HG03558 (cell line): Measurements from ENCODE around the gene NKAIN1.
"Not testable (repeated sequence)": the region's sequence is repeated elsewhere in the genome, so short reads cannot be mapped to it uniquely, and the experiment has no call there.

Source experiments
- ATAC-seq: cut with Tn5 transposase; IDR thresholded peaks from one replicate; pipeline ENCODE4 v1.9.1; 2021; ENCODE audit warnings: moderate number of reproducible peaks; ENCODE audit not compliant: unreplicated experiment; ENCODE audit errors: extremely low read depth

Gene NKAIN1

DNA sequence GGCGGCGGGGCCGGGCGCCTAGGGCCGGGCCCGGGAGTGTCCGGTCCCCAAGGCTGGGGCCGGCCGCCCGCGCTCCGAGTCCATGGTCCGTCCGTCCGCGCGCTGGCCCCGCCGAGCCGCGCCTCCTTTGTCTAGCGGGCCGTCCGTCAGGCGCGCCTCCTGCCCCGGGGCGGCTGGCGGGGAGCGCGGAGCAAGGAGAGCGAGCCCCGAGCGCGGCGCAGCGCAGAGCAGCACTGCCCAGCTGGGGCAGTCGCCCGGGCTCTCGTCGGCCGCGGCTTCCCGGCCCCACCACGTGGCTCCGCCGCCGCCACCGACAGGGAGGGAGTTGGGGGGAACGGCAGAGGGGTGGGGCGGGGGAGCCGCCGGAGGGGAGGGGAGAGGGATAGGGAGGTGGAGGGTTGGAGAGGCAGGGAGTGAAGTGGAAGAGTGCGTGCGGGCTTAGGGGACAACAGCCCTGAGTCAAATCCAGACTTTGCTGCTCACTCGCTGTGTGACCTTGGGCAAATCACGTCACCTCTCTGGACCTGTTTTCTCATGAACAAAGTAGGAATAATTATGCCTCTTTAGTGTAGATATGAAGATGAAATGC is at the start of gene NKAIN1:
Gene NKAIN1, minus strand, starts transcription at position 235 of the 589 bp plus-strand sequence. CDS start 340 bp downstream, outside the sequence.
- no peak for ATAC-seq

DNA sequence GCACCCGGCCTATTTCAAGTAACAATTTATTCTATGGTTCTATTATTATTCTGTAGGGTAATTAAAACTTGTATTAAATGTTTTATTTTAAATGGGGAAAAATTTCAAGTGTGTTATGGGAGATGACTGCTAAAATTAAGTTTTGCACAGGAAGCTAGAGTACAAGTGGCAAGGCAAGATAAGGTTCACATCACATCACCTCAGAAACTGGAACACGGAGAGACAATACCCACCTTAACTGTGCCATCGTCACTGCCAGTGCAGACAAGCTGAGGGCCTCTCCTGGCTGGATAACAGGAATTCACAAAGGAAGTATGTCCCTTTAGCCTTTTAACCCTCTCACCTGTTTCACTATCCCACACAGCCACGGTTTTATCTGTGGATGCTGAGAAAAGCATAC is 49.3 kb upstream of the NKAIN1 start:
- no peak for ATAC-seq

DNA sequence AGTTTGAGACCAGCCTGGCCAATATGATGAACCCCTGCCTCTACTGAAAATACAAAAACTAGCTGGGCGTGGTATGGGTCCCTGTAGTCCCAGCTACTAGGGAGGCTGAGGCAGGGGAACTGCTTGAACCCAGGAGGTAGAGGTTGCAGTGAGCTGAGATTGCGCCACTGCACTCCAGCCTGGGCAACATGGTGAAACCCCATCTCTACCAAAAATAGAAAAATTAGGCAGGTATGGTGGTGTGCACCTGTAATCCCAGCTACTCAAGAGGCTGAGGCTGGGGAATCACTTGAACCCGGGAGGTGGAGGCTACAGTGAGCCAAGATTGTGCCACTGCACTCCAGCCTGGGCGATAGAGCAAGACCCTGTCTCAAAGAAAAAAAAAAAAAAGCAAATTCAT is 48.1 kb upstream of the NKAIN1 start:
- ATAC-seq, result not testable (repeated sequence)

DNA sequence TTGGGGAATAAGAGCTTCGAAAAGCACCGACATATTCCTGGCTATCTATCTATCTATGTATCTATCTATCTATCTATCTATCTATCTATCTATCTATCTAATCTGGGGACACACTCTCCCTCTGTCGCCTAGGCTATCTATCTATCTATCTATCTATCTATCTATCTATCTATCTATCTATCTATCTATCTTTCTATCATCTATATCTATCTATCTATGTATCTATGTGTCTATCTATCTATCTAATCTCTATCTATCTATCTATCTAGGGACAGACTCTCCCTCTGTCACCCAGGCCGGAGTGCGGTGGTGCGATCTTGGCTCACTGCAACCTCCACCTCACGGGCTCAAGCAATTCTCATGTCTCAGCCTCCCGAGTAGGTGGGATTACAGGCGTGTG is 42.7 kb upstream of the NKAIN1 start:
- ATAC-seq, result not testable (repeated sequence)

DNA sequence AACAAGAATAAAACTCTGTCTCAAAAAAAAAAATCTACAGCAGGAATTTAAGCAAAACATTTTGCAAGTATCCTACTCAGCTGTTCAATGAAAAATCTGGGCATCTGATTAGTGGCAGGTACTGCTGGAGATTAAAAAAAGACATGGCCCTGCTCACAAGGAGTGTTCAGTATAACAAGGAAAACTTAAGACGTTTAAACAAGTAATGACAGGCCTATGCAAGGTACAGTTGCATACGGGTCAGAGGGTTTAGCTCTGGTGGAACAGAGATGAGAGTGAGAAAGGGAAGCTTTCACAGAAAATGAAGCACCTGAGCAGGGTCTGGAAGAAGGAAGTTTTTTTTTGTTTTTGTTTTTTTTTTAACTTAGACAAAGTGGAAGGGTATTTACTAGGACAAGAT is 33.9 kb upstream of the NKAIN1 start:
- no peak for ATAC-seq

DNA sequence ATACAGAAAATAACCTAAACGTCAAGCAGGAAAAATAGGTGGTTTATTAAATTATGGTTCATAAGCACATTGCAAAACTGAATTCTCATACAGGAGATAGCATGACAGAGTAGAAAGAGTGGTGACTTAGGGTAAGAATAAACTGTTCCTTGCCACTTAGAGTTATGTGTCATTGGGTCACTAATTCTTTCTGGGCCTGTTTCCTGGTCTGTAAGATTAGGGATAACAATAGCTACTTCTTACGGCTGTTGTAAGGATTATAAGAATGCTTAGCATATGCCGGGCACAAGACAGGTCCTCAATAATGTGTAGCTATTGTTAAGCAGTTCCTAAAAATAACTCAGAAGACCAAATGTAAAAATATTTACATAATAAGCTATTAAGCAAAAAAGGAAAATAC is 32.7 kb upstream of the NKAIN1 start:
- ATAC-seq, result no peak

DNA sequence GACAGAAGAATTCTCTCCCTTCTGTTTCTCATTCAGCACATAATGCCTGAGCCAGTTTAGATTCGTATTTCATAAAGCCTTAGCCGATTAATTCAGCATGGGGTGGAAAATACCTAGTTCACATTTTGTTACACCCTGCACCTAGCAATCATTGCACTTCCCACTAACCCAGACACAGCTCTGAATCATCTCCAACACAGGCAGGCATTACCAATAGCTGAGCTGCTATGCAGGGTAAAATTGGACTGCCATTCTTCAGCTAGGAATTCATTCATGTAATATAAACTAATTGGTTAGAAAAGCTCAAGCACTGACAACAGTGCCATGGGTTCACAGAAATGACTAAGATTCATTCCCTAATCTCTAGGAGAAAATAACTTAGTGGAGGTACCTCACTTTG is 26.9 kb upstream of the NKAIN1 start:
- ATAC-seq, result no peak

DNA sequence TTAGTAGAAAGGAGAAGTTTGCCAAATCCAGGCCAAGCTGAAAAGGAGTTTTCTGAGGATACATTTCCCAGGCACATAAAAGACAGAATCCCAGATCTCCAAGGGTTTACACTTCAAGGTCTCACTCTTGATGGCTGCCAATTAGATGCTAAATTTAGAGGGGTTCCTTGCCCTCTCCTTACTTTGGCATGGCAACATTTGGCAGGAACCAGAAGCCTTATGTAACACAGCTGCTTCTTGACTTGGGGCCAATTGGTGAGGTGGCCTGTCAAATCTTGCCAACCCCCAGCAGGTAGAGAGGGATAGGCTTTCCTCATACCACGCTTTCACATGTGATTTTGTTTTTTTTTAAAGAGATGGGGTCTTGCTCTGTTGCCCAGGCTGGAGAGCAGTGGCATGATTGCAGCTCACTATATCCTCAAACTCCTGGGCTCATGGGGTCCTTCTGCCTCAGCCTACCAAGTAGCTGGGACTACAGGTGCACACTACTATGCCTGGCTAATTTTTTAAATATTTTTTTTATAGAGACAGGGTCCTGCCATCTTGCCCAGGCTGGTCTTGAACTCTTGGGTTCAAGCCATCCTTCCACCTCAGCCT is 25.2 kb upstream of the NKAIN1 start:
- ATAC-seq, result no peak

DNA sequence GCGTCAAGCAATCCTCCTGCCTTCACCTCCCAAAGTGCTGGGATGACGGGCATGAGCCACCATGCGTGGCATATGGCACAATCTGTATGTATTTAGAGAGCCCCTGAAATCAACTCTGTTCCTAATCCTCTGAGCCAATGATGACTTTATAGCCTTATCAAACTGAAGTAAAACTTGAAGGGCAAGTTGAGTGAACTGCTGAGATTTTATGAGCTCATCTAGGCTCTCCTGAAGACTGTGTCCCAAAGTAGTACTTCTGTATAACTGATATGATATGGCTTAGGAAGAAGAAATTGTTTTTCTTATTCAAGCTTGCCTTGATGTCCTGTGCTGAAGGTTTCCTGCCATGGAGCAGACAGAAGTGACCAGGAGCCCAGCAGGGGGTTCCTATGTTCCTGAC is 23.7 kb upstream of the NKAIN1 start:
- no peak for ATAC-seq

DNA sequence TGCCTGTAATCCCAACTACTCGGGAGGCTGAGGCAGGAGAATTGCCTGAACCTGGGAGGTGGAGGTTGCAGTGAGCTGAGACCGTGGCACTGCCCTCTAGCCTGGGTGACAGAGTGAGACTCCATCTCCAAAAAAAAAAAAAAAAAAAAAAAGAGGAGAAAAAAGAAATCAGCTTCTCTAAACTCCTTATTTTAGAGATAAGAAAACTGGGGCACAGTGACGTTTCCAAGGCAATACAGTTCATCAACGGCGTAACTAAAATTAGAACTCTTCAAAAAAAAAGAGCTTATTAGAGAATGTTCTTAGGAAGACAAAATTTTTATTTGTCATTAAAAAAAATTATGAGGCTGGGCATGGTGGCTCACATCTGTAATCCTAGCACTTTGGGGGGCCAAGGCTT is 22.7 kb upstream of the NKAIN1 start:
- not testable (repeated sequence) for ATAC-seq

DNA sequence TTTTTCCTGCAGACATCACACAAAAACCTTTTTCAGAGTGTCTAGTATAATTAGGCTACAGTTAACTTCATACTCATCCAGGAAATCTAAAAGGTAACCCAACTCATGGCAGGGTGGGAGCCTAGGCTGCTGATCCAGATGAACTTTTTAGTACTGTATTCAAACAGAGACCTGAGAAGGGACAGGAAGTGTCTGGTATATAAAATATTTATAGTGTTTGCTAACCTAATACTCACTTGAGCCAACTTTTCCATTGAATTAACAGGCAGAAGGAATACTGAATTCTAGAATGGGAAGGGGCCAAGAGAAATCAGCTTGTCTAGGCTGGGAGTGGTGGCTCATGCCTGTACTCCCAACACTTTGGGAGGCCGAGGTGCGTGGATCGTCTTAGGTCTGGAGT is 22.2 kb upstream of the NKAIN1 start:
- ATAC-seq, result no peak

DNA sequence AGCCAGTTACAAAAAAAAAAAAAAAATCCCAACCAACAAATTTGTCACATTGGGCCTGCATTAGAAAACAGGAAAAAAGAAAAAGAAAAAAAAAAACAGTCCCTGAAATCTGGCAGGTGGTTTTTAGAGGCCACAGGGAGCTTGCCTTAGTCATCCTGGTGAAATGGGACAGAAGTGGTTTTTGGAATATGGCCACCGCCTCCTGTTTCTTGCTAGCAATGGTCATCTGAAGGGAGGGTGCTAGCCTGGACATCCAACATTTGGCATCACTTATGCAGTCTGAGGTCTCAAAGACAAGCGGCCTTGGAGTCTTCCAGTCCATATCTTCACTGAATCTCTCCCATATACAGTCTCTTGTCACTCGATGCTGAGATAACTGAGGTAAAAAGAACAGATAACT is 20.1 kb upstream of the NKAIN1 start:
- no peak for ATAC-seq

DNA sequence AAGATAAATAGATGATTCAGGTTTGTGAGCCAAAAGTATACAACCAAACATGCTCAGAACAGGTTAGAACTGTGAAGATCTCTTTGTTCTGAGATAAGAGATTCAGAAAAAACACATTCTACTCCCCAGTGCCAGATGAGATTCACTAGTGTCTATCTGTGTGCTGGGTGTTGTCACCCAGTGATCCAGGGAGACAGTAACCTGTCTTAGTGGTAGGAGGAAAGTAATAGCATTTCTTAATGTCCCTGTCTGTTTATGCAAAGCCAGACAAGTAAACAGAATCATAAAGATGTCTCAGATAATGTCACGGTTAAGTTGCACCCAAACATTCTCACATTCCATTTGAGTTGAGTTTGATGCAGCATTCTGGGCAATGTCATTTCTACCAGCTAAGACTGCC is 18.9 kb upstream of the NKAIN1 start:
- ATAC-seq, result no peak

DNA sequence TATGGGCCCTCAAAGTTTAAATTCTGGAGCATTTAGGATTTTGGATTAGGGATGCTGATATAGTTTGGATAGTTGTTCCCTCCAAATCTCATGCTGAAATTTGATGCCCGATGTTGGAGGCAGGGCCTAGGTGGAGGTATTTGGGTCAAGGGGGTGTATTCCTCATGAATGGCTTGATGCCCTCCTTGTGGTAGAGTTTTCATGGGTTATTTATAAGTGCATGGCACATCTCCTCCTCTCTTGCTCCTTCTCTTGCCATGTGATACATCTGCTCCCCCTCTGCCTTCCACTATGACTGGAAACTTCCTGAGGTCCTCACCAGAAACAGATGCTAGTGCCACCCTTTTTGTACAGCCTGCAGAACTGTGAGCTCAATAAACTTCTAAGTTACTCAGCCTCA is 17.5 kb upstream of the NKAIN1 start:
- no peak for ATAC-seq

DNA sequence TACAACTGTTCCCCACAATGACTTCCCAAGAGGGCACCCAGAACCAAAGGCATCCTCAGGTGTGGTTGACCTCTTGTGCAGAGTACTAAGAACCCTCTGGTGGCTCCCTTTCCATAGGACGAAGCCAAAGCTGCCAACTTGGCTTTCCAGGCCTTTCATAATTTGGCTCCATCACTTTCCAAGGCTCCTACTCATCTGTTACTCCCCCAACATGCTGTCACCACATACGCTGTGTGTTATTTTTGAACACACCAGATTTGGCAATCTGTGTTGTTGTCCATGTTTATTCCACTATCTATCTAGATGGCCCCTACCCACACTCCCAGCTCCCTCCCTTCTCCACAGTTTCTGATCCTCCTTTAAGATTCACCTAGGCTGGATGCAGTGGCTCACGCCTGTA is 10.2 kb upstream of the NKAIN1 start:
- ATAC-seq, result no peak

DNA sequence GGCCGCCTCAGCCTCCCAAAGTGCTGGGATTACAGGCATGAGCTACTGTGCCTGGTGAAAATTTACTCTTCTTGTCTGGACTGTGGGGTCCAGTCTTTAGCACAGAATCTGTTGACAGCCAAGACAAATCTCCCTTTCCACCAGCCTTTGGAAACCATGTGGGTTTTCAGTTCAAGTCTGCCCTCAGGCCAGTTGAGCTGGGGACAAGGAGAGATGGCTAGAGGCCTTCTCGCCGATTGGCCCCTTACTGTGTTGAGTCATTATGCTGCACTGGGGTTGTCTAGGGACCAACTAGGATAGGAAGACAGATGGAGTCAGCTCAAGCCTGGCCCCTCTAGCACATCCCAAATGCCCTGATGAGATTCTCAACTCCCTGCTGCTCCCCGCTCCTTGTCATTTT is 8.6 kb upstream of the NKAIN1 start:
- no peak for ATAC-seq

DNA sequence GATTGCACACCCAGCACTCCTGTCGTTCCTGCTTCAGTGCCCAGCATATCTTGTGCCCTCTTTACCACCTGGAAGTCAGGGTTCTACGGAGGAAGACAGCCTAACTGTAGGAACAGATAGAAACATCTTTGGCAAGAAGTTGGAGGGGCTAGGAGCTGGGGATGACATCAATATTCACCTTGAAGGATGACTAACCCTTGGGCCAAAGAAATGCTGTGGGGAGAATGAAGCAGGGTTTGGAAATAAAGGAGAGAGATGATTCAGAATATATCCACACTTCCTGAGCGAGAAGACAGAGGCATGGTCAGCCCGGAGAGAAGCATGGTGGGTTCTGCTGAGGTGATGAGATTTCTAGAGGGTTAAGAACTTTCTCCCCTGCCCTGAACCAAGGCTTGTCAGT is 4.6 kb upstream of the NKAIN1 start:
- ATAC-seq, result no peak

DNA sequence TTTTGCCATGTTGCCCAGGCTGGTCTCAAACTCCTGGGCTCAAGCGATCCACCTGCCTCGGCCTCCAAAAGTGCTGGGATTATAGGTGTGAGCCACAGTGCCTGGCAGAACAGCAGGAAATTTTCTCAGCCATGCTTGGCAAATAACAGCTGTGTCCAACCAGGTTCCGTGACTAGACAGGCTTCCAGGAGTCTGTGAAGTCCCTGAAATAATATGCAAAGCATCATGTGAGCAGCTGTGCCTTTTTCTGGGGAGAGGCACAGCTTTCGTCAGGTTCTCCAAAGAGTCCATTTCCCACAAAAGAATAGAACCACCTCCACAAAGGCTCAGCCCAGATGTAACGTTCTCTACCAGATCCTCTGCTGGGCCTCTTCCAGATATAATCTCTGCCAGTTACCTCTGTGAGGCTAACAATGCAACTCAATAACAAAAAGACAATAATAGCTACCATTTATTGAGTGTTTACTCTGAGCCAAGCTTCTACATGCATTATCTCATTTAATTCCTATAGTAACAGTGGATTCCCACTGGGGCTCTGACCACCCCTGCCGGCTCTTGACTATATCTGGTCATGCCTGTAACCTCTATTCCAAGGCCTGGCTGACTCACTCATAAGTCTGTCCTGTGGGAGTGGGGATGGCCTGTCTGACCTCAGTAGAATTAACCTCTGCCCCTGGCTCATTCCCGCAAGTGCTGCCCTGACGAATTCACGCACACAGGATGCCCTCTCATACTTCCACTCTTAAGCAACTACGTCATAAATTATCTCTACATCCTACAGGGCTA is 4.0 kb upstream of the NKAIN1 start:
- ATAC-seq, result no peak

DNA sequence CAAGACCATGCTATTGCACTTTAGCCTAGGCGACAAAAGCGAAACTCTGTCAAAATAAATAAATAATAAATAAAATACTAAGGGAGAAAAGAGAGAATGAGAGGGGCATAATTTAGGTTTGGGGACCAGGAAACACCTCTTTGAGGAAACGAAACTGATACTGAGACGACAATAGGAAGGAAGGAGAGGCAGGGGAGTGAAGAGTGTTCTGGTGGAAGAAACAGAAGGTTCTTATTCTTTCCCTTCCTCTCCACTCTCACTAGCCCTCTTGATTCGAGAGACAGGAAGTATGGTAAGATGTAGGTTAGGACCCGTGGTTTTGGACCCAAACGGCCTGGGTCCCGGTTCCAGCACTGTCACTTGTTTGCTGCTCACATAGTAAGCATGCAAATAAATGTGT is 1.6 kb upstream of the NKAIN1 start:
- ATAC-seq, result no peak

DNA sequence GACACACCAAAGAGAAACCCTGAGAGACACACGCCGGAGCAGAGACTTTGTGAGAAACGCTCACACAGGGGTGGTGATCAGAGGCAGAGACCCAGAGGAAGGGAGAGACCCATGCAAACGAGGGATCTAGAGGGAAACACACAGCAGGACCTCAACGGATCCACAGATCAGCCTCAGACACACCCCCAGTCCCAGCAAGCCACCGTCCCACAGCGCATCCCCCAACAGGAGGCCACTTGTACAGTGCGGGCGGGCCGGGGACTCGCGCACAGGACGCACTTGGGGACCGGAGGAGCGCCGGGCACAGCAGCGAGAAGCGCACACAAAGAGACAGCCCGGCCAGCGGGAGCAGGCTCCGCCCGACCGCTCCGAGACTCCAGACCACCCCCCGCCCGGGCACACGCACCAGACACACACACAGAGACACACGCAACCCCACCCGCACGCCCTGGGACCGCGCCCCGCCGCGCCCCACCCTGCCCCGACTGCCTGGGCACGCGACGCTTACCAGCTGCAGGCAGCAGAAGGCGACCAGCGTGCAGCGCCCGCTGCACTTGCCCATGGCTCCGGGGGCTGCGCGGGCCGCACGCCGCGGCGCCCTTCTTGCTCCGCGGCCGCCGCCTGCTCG is 587 bp downstream of the NKAIN1 start:
- ATAC-seq, result no peak

DNA sequence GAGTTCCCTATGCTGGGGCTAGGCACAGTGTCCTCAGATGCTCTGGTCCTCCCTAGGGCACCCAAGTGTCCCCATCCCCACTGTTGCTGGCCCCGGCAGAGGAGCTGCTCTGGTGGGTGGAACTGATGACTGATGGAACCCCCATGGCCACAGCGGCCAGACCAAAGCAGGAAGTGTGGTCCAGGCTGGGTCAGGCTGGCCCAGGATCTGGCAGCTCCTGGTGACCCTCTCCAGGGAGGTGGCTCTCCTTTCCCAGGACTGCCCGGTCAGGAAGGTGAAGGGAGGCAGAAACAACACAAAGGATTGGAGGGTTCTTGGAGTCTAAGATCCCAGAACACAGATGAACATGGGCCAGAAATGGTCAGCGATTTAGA is 1.1 kb downstream of the NKAIN1 start:
- no peak for ATAC-seq
